GM21515 (cell line): ENCODE data around the gene SDCCAG8.

Experiments
- ATAC-seq: cut with Tn5 transposase; IDR thresholded peaks from one replicate; pipeline ENCODE4 v1.9.1; 2021; ENCODE audit not compliant: unreplicated experiment

Gene SDCCAG8

GRCh38 chr1:243253926-243254232 is 2.0 kb upstream of the SDCCAG8 start:
- ATAC-seq, result no peak

- peak; percentile 22 for ATAC-seq
Observed at GRCh38 chr1:243254233-243254926, 1.5 kb upstream of the SDCCAG8 start.

GRCh38 chr1:243254927-243255790 is 682 bp upstream of the SDCCAG8 start, which contains the start of gene CEP170:
CEP170 (minus strand) TSS chr1:243255281; CDS start chr1:243225280, 30,001 bp downstream.
- ATAC-seq, result peak; percentile 53

GRCh38 chr1:243256590-243256989 is 749 bp downstream of the SDCCAG8 start:
- ATAC-seq, result no peak

GRCh38 chr1:243257189-243257588 is 1.3 kb downstream of the SDCCAG8 start:
- no peak for ATAC-seq

GRCh38 chr1:243258731-243259130 is 2.9 kb downstream of the SDCCAG8 start:
- ATAC-seq, result no peak

- no peak for ATAC-seq
Observed at GRCh38 chr1:243260221-243260880, 4.5 kb downstream of the SDCCAG8 start.

GRCh38 chr1:243261390-243261789 is 5.5 kb downstream of the SDCCAG8 start:
- no peak for ATAC-seq

- ATAC-seq, result no peak
Observed at GRCh38 chr1:243264717-243265116, 8.9 kb downstream of the SDCCAG8 start.

- no peak for ATAC-seq
Observed at GRCh38 chr1:243266231-243266630, 10.4 kb downstream of the SDCCAG8 start.

GRCh38 chr1:243267471-243267880 is 11.6 kb downstream of the SDCCAG8 start:
- ATAC-seq, result no peak

GRCh38 chr1:243267914-243268653 is 12.2 kb downstream of the SDCCAG8 start:
- ATAC-seq, result no peak

GRCh38 chr1:243268751-243269460 is 13.1 kb downstream of the SDCCAG8 start:
- ATAC-seq, result no peak

GRCh38 chr1:243269461-243269801 is 13.6 kb downstream of the SDCCAG8 start:
- peak; percentile 57 for ATAC-seq

- no peak for ATAC-seq
Observed at GRCh38 chr1:243270097-243270864, 14.4 kb downstream of the SDCCAG8 start.

- ATAC-seq, result no peak
Observed at GRCh38 chr1:243271996-243272395, 16.2 kb downstream of the SDCCAG8 start.

- no peak for ATAC-seq
Observed at GRCh38 chr1:243272401-243272800, 16.6 kb downstream of the SDCCAG8 start.

- ATAC-seq, result no peak
Observed at GRCh38 chr1:243273506-243273905, 17.7 kb downstream of the SDCCAG8 start.

GRCh38 chr1:243273945-243274344 is 18.1 kb downstream of the SDCCAG8 start:
- ATAC-seq, result no peak

GRCh38 chr1:243275316-243275715 is 19.5 kb downstream of the SDCCAG8 start:
- no peak for ATAC-seq
